ENCODE measurements around the gene AMN.

Gene AMN

GRCh38 chr14:102898298-102898697 is 24.2 kb upstream of the AMN start:
- DNase-seq, result no peak

DNA sequence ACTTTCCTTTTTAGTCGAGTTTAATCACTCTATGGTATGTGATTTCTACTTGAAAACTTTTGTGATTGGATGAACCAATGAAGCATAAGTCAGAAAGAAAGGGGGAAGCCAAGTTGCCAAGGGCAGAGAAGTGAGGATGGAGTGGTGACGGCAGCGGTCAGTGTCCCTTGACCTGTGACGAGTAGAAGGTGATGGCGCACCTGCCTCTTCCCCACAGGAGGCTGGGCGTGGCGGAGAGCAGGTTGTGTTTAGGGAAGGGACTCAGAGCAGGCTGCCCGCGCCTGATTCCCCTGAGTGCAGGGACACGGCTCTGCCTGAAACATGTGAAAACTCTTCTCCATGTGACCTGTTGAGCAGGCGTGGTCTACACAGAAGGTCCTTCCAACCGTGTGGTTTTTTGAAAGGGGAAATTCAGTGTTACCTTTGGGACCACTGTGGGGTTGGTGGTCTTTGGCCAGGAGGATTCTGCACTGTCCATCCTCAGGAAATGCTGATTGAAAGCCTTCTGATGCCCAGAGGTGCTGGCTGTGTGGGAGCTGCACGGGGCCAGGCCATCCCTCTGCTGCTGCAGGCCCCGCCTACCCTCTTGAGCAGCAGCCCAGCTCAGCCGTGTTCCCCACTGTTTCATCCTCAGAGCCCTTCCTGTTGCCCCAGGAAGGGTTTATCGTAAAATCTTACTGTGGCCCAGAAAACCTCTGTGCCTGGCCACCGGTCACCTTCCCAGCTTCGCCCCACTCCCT is 23.5 kb upstream of the AMN start:
- no peak for DNase-seq

- DNase-seq, result no peak
Measured at GRCh38 chr14:102899516-102899900, 23.0 kb upstream of the AMN start.

- no peak for DNase-seq
Measured at GRCh38 chr14:102900631-102901571, 21.6 kb upstream of the AMN start.

GRCh38 chr14:102901633-102902032 is 20.8 kb upstream of the AMN start:
- no peak for DNase-seq

GRCh38 chr14:102902086-102902485 is 20.4 kb upstream of the AMN start:
- DNase-seq, result no peak

DNA sequence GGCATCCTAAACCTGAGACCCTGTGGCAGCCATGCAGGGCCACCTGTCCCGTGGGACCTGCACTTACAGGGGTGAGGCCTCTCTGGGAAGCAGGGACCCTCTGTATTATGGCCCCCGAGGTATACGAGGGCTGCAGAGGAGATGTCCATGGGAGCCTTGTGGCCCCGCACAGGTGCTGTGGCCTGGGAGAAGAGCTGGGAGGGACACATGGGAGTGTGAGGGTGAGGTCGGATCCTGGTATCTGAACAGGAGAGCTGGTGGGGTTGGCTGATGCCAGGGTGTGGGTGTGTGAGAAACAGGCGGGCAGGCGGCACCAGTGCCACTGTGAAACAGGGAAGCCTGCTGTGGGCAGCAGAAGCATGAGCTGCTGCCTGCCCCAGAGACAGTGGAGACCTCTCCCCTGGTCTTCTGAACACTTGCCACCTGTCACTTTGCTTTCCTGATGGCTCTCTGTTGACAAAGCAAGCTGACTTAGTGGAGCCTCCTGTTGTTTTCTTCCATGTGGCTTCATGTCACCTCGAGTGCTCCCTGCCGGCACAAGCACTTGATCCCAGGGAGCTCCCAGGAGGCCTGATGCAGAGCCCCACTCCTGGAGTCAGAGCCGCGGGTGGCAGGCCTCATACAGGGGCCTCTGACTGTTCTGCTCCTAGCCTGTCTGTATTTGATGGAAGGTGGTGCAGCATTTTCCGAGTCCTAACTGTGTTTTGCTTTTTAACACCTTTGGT is 19.8 kb upstream of the AMN start:
- DNase-seq, result no peak

GRCh38 chr14:102903248-102903888 is 19.1 kb upstream of the AMN start:
- DNase-seq, result no peak

GRCh38 chr14:102903889-102904512 is 18.5 kb upstream of the AMN start:
- DNase-seq, result no peak

DNA sequence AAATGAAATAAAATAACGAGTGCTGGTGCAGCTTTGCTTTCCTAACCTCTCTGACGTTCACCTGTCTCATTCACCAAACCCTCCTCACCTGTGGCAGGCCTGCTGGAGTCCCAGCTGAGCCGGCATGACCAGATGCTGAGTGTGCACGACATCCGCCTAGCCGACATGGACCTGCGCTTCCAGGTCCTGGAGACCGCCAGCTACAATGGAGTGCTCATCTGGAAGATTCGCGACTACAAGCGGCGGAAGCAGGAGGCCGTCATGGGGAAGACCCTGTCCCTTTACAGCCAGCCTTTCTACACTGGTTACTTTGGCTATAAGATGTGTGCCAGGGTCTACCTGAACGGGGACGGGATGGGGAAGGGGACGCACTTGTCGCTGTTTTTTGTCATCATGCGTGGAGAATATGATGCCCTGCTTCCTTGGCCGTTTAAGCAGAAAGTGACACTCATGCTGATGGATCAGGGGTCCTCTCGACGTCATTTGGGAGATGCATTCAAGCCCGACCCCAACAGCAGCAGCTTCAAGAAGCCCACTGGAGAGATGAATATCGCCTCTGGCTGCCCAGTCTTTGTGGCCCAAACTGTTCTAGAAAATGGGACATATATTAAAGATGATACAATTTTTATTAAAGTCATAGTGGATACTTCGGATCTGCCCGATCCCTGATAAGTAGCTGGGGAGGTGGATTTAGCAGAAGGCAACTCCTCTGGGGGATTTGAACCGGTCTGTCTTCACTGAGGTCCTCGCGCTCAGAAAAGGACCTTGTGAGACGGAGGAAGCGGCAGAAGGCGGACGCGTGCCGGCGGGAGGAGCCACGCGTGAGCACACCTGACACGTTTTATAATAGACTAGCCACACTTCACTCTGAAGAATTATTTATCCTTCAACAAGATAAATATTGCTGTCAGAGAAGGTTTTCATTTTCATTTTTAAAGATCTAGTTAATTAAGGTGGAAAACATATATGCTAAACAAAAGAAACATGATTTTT is 17.1 kb upstream of the AMN start:
- no peak for DNase-seq

GRCh38 chr14:102906616-102907302 is 15.7 kb upstream of the AMN start:
- no peak for DNase-seq

DNA sequence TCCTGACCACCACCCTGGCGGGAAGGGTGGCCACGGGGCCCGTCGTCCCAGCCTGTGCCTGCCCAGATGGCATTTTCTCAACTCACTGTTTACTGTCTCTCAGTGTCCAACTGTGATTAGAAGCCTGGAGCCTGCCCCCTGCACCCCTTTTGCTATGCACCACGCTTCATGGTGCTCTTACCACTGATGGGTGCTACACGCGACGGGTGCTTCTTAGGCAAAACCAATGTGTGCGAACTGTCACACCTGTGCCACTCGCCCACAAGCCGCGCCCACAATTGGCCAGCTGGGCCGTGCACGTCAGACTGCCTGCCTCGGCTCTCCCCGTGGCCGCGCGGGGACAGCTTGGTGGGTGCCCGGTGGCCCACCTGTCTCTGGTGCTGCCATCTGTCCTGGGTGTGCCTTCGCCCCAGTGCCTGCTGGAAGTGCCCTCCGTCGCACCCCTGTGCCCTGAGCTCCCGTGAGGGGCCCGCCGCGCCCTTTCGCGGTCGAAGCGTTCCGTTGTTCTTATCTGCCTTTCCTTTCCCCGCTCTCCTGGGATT is 15.1 kb upstream of the AMN start:
- no peak for DNase-seq

GRCh38 chr14:102907980-102908730 is 14.3 kb upstream of the AMN start:
- no peak for DNase-seq

DNA sequence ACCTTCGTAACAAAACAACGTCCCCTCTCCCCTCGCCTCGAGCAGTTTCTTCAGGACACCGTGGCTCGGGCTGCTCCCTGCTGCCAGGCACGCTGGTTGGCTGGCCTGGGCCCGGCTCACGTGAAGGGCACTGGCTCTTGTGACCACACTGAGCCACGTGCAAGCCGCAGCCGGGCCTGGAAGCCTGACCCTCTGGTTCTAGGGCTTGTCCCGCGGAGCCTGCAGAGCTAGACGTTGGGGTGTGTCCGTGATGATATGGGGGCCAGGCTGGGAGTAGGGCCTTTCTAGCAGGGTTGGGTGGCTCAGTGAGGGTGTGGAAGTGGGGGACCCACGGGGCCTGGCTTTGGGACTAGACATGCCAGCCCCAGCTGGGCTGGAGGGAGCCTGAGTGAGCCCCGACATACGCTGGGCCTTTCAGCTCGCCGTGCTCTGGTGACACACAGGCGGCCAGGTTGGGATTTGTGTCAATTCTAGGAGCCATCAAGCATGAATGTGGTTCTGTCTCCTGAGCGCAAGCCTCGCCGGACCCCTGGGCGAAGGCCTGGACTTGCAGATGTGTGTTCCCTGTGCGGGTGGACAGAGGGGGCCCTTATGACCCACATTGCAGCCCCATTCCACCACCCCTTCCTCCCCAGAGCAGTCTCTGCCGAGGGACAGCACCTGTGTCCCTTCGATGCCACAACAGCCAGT is 13.6 kb upstream of the AMN start:
- no peak for DNase-seq

DNA sequence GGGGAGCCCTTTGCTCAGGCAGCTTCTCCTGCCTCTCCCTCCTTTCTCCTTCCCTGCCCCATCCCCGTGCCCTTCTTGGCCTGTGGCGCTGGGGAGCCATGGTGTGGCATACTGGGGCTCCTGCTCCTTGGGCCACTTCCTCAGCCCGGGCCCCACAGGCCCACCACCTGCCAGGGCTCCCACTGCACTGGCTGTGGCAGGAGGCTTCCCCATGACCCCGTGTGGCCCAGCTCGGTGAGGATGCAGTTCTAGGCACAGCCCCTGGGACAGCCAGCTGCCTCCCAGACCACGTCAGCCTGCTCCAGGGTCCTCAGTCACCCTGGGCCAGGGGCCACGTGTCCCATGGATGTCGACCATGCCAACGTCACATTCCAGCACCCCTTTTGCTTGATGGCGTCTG is 13.0 kb upstream of the AMN start:
- no peak for DNase-seq

DNA sequence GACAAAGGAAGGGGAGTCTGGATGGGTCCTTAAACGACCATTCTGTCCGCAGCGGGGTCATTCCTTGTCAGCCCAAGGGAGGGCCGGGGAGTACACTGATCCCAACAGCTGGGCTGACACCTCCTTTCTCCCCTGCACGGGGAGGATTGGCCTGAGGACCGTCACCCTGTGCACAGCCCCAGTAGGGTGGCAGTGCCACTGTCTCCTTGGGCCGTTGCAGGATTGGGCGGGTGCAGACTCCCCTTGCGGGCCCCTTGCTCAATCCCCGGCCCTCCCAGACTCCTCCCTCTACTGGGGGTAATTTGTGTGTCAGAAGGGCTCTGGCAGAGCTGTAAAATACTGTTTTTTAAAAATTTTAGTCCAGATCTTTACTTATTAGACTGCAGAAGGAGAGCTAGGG is 12.6 kb upstream of the AMN start:
- no peak for DNase-seq

GRCh38 chr14:102910442-102910841 is 12.0 kb upstream of the AMN start:
- DNase-seq, result no peak

GRCh38 chr14:102911541-102911951 is 10.9 kb upstream of the AMN start:
- DNase-seq, result no peak
